ENCODE results near the gene ADAM19.

- TF ChIP-seq POLR2AphosphoS5 (IDR thresholded peaks at IDR 0.05; ENCODE audit: low read depth, low read length) (no peak), POLR2A (IDR thresholded peaks at IDR 0.05; ENCODE audit: low read depth, low read length) (no peak), TAF1 (IDR thresholded peaks at IDR 0.05; ENCODE audit: low read depth, low read length) (no peak), SPI1 (IDR thresholded peaks at IDR 0.05; ENCODE audit: low read depth, low read length) (no peak), POU2F2 (IDR thresholded peaks at IDR 0.05; ENCODE audit: low read depth, low read length) (no peak), PAX5 (IDR thresholded peaks at IDR 0.05; ENCODE audit: insufficient read depth, low read length, severe bottlenecking) (no peak)
These were observed 104.9 kb downstream of the ADAM19 start for GRCh38 chr5:157470631-157471030.

Measured in GM12891 (cell line).